ENCODE data around the gene RHBDF1.
"Not testable (repeated sequence)": the region's sequence is repeated elsewhere in the genome, so short reads cannot be mapped to it uniquely, and the experiment has no call there.

RHBDF1 gene

DNA sequence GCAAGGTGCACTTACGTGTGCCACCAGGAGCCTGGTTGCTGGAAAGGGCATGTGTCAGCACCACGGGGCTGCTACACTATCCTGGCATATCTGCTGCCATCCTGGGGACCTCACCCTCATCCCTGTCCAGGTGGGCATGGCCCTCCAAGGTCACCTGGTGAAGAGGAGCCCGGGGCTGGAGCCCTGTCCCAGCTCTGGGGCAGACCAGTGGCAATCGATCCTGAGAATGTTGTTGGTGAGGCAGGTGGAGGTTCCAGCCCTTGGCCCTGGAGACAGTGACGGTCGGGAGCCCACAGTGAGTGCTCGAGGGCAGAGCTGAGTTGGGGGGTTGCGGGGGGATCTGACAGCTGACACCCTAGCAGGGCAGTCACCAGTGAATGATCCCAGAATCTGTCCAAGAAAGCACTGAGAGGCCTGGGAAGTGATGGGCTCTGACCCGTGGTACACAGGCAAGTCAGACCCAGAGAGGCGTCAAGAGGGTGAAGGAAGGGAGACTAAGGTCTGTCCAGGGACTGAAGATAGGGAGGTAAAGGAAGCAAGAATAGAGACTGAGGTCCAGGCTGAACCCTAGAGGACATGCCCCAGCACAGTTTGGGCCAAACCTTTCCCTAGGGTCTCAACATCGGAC, 36.6 kb downstream of the RHBDF1 start:
- no peak for DNase-seq

DNA sequence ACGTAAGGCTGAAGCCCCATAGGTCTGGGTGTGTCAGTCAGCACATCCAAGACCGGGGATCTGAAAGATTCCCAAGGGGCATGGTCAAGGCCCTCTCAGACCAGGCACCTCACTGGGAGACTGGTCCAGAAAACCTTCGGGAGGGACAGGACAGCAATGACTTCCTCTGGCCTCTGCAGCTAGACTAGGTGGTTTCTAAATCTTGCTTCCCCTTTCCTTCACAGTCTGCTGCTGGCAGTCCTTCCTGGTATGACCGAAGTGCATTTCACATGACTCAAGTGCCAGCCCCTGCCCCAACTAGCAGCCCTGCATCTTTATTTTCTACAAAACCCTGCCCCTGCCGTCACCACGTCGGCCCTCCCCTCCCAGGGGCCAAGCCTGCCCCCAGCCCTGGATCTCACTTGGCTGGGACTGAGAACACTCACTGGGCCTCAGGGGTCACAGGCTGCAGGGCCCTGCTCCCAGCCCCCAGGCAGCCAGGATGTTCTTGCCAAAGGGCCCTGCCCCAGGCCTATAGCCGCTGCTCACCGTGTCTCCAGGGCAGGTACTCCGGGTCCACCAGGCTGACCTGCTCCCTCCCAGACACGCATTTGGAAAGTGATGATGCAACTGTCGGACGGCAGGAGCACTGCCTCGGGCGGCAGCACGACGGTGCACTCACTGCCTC, 37.3 kb downstream of the RHBDF1 start:
- DNase-seq, result no peak

- no peak for DNase-seq
These were observed 37.8 kb downstream of the RHBDF1 start for GRCh38 chr16:34648-34987.

GRCh38 chr16:33877-34647, 38.4 kb downstream of the RHBDF1 start:
- no peak for DNase-seq

DNA sequence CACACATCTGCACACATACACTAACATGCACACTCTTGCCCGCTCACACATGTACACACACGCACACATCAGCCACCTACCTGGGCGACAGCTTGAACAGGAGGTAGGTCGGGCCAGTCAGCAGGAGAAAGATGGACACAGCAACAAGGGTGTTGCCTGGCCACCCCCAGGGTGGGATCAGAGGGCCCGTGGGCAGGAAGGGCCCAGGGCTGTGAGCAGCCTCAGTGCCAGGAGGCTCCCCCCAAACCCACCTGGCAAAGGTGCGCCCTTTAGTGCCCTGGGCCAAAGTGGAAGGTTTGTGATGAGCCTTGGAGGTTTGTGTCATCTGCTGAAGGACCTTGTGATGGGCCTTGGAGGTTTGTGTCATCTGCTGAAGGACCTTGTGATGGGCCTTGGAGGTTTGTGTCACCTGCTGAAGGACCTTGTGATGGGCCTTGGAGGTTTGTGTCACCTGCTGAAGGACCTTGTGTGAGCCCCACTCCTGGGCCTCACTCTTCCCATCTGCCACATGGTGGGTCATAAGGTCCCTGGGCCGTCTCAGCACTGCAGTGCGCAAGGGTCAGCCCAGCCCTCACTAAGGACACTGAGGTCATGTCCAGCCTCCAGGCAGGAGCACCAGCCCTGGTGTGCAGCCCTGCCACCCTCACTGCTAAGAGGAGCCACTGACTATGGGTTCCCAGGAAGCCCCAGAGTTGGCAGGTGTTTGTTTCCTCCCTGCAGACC, 39.1 kb downstream of the RHBDF1 start:
- DNase-seq, result not testable (repeated sequence)

- not testable (repeated sequence) for DNase-seq
These were observed 41.8 kb downstream of the RHBDF1 start for GRCh38 chr16:30627-31026.

DNA sequence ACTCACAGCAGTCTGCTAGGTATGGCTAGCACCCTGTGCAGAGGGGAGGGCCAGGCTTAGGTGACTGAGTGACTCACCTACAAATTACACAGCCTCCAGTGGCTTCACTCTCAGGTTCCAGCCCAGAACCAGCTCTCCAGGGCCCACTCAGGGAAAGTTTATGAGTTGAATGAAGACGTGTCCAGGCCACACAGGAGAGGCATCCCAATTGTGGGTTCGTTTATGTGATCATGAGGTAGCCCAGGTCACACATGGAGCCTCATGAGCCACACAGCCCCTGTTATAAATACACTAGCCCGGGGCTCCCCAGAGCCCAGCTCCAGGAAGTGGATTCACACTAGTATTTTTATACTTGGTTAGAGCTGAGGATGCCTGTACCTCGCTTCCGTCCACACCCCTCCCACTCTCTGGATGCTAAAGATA, 46.5 kb downstream of the RHBDF1 start:
- not testable (repeated sequence) for DNase-seq

DNA sequence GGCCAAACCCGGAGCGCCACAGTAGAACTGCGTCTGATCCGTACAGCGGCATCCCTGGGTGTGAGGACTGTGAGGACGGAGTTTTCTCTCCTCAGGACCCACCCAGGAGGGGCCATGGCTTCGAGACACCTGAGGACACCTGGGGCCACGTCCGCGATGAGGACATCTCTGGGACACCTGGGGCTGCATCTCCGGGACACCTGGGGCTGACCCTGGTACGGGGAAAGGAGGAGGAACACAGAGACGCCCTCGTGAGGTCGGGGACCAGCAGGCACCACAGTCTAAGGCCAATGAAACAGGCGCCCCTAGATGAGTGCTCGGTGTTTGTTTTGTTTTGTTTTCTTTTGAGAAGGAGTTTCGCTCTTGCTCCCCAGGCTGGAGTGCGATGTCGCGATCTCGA, 48.3 kb downstream of the RHBDF1 start:
- not testable (repeated sequence) for DNase-seq

DNA sequence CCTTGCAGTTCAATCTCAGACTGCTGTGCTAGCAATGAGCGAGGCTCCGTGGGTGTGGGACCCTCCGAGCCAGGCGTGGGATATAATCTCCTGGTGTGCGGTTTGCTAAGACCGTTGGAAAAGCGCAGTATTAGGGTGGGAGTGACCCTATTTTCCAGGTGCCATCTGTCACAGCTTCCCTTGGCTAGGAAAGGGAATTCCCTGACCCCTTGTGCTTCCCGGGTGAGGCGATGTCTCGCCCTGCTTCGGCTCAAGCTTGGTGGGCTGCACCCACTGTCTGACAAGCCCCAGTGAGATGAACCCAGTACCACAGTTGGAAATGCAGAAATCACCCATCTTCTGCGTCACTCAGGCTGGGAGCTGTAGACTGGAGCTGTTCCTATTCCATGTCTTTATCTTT, 51.5 kb downstream of the RHBDF1 start:
- not testable (repeated sequence) for DNase-seq

GRCh38 chr16:17062-17765, 55.2 kb downstream of the RHBDF1 start:
- DNase-seq, result not testable (repeated sequence)

DNA sequence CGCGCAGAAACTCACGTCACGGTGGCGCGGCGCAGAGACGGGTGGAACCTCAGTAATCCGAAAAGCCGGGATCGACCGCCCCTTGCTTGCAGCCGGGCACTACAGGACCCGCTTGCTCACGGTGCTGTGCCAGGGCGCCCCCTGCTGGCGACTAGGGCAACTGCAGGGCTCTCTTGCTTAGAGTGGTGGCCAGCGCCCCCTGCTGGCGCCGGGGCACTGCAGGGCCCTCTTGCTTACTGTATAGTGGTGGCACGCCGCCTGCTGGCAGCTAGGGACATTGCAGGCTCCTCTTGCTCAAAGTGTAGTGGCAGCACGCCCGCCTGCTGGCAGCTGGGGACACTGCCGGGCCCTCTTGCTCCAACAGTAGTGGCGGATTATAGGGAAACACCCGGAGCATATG, 61.7 kb downstream of the RHBDF1 start:
- DNase-seq, result not testable (repeated sequence)

DNA sequence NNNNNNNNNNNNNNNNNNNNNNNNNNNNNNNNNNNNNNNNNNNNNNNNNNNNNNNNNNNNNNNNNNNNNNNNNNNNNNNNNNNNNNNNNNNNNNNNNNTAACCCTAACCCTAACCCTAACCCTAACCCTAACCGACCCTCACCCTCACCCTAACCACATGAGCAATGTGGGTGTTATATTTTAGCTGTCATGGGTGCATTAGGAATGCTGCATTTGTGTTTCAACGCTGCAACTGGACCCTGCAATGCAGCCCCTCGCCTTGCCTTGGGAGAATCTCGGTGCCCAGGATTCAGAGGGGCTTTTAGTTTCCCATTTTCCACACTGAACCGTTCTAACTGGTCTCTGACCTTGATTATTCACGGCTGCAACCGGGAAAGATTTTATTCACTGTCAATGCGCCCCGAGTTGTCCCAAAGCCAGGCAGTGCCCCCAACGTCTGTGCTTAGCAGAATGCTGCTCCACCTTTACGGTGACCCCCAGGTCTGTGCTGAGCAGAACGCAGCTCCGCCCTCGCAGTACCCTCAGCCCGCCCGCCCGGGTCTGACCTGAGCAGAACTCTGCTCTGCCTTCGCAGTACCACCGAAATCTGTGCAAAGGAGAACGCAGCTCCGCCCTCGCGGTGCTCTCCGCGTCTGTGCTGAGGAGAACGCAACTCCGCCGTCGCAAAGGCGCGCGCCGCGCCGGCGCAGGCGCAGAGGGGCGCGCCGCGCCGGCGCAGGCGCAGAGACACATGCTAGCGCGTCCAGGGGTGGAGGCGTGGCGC, 62.3 kb downstream of the RHBDF1 start:
- no peak for DNase-seq
